Choroid plexus epithelial cell (primary cell): ENCODE data around the gene SMIM41.

Source experiments
- DNase-seq: peaks from one replicate; pipeline ENCODE4 v3.0.0-alpha.2; 2010; ENCODE audit warnings: low read depth
- H3K4me3 ChIP-seq: 2 replicates; pipeline ENCODE4 v1.5.1; 2011; ENCODE audit warnings: low read depth, mild to moderate bottlenecking, control low read depth, low read length, moderate library complexity
- CTCF ChIP-seq: conservative IDR thresholded peaks from 2 replicates; pipeline ENCODE4 v1.5.1; 2011; ENCODE audit warnings: low read depth, mild to moderate bottlenecking, control low read depth, inconsistent platforms, low read length, moderate library complexity

SMIM41 gene

GRCh38 chr12:52074971-52075724, 4.4 kb upstream of the SMIM41 start:
- no peak for TF ChIP-seq CTCF
- no peak for DNase-seq
- H3K4me3 ChIP-seq = no peak overlapping the region

GRCh38 chr12:52076811-52077210, 2.7 kb upstream of the SMIM41 start:
- DNase-seq = no peak
- TF ChIP-seq CTCF = no peak
- H3K4me3 ChIP-seq = no peak overlapping the region

GRCh38 chr12:52078276-52078675, 1.2 kb upstream of the SMIM41 start:
- H3K4me3 ChIP-seq = no peak overlapping the region
- DNase-seq = no peak
- TF ChIP-seq CTCF = no peak

- H3K4me3 ChIP-seq = no peak overlapping the region
- DNase-seq = no peak
- no peak for TF ChIP-seq CTCF
These were observed 1.1 kb downstream of the SMIM41 start for GRCh38 chr12:52080403-52081251.

GRCh38 chr12:52081263-52081733, 1.8 kb downstream of the SMIM41 start:
- no peak for TF ChIP-seq CTCF
- DNase-seq = no peak
- no peak overlapping the region for H3K4me3 ChIP-seq

GRCh38 chr12:52082026-52082668, 2.6 kb downstream of the SMIM41 start:
- H3K4me3 ChIP-seq = no peak overlapping the region
- no peak for DNase-seq
- no peak for TF ChIP-seq CTCF
